Activated CD4-positive, alpha-beta T cell treated with anti-CD3 and anti-CD28 coated beads for 36 hours (primary cell): ENCODE data around the gene ZNF714. TPM values are rescaled to one million over a fixed set of nuclear protein-coding genes. Genes with fewer than 3 reads are reported as not detected.

Experiments used
- ATAC-seq: fragments of 200-7000 bp; cut with Tn5 transposase; one replicate; pipeline ENCODE4 v1.10.0; 2021; ENCODE audit warnings: mild to moderate bottlenecking, moderate library complexity
- CTCF ChIA-PET: fragments of 350-600 bp; sonication (Branson Sonifier 250); formaldehyde crosslinking; loops from one replicate; lab custom pipeline; 2021; ENCODE audit warnings: antibody characterized with exemption; lab: Charles Lee
- POLR2A ChIA-PET: fragments of 350-600 bp; sonication (Branson Sonifier 250); formaldehyde crosslinking; loops from one replicate; lab custom pipeline; 2021; ENCODE audit warnings: antibody characterized with exemption, inconsistent platforms; lab: Charles Lee
- DNase-seq: peaks from one replicate; pipeline ENCODE4 v3.0.0-alpha.2; 2020
- H3K27ac Mint-ChIP-seq: one replicate; pipeline ENCODE4 v1.8.0; 2021; ENCODE audit warnings: mixed read lengths
- H3K27me3 Mint-ChIP-seq: one replicate; pipeline ENCODE4 v1.8.0; 2021; ENCODE audit warnings: mixed read lengths
- H3K36me3 Mint-ChIP-seq: one replicate; pipeline ENCODE4 v1.8.0; 2021; ENCODE audit warnings: low read depth, mixed read lengths
- H3K4me1 Mint-ChIP-seq: one replicate; pipeline ENCODE4 v1.8.0; 2021; ENCODE audit warnings: mixed read lengths
- H3K4me3 Mint-ChIP-seq: one replicate; pipeline ENCODE4 v1.8.0; 2021; ENCODE audit warnings: mild to moderate bottlenecking, moderate library complexity, mixed read lengths
- H3K9me3 Mint-ChIP-seq: one replicate; pipeline ENCODE4 v1.8.0; 2021; ENCODE audit warnings: low read depth, mixed read lengths
- intact Hi-C, 2 experiments: fragments of 100-400 bp; cut with DNase I in 1 of 2; cut with micrococcal nuclease in 1 of 2; formaldehyde crosslinking; loops; one replicate each; pipeline versions ENCODE4 v1.14.2 to v1.15.1; 2022 to 2024; cut with DNase I, micrococcal nuclease
- total RNA-seq, 2 experiments: library from RNA; stranded (reverse); gene quantifications; one replicate each; pipeline ENCODE4 v1.2.3, GENCODE V29; 2021

Gene ZNF714
- total RNA-seq, 2 experiments from 2014 or later = 17.4 to 20.0 TPM

DNA sequence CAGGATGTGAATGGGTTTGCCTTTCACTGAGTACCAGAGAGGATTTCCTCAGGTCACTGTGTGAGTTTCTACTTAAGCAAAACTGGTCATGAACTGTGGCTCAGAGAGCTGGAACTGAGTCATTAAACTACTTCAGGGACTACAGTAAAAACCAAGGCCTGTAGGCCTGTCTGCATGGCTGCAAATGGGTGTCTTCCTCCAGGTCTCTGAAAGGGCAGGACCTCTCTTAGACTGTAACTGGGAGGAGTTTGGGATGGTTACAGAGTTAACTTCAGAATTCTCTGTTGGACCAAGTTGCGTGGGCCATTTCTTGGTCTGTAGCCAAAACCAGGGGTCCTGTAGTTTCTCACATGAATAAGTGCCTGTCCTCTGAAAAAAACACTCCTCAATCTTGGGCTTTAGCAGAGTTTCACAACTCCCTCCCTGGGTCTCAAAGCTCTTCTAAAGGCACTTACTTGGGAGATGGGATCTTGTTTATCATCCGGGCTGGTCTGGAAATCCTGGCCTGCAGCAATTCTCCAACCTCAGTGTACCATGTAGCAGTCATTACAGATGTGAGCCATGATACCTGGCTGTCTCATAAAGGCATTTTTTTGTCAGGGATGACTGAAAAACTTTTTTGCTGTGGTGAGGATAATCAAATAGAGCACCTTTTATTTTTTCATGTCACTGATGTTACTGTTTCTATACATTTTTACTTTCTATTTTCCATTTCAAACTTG lies 19.7 kb downstream of the ZNF714 start:
- H3K9me3 Mint-ChIP-seq = no peaks in the 10 kb centered on the region
- H3K4me1 Mint-ChIP-seq = no peaks in the 10 kb centered on the region
- DNase-seq (no peak), ATAC-seq (no peak)
- H3K36me3 Mint-ChIP-seq = peaks cover 38% of the 10 kb centered on the region
- intact Hi-C loops = no loop called here
- ChIA-PET POLR2A (no interaction called here), CTCF (interaction anchor here (0.7 kb wide), 1 partner anchor 449 kb away, joined by 3 read pairs; no protein-coding TSS in a partner anchor)
- no peak overlapping the region for H3K27ac Mint-ChIP-seq
- no peak overlapping the region for H3K4me3 Mint-ChIP-seq
- H3K27me3 Mint-ChIP-seq = no peaks in the 10 kb centered on the region

DNA sequence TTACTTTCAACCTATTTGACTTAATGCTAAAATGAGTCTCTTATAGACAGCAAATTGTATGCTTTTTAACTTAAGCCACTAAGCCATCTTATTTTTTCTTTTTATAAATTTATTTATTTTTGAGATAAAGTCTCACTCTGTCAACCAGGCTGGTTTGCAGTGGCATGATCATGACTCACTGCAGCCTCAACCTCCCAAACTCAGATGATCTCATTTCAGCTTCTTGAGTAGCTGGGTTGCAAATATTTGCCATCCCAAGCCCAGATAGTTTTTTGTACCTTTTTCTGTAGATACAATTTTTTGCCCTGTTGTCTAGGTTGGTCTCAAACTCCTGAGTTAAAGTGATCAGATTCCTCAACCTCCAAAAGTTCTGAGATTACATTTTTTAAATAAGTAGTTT lies 27.1 kb downstream of the ZNF714 start:
- ChIA-PET POLR2A (no interaction called here), CTCF (no interaction called here)
- Mint-ChIP-seq H3K4me3 (no peak overlapping the region), H3K9me3 (peaks cover 17% of the 10 kb centered on the region), H3K4me1 (no peaks in the 10 kb centered on the region), H3K27me3 (no peaks in the 10 kb centered on the region), H3K36me3 (peaks cover 72% of the 10 kb centered on the region), H3K27ac (no peak overlapping the region)
- no peak for DNase-seq
- no peak for ATAC-seq
- intact Hi-C loops = no loop called here

GRCh38 chr19:21110183-21110582 lies 28.2 kb downstream of the ZNF714 start:
- peaks cover 23% of the 10 kb centered on the region for H3K9me3 Mint-ChIP-seq
- no peak for ATAC-seq
- H3K4me1 Mint-ChIP-seq = no peaks in the 10 kb centered on the region
- no peak overlapping the region for H3K4me3 Mint-ChIP-seq
- H3K36me3 Mint-ChIP-seq = peaks cover 73% of the 10 kb centered on the region
- intact Hi-C loops = no loop called here
- POLR2A ChIA-PET = no interaction called here
- no peaks in the 10 kb centered on the region for H3K27me3 Mint-ChIP-seq
- no peak overlapping the region for H3K27ac Mint-ChIP-seq
- CTCF ChIA-PET = no interaction called here
- no peak for DNase-seq

- ChIA-PET POLR2A (no interaction called here), CTCF (interaction anchor here (0.5 kb wide), 1 partner anchor 449 kb away, joined by 5 read pairs; no protein-coding TSS in a partner anchor)
- H3K9me3 Mint-ChIP-seq = peaks cover 40% of the 10 kb centered on the region
- H3K36me3 Mint-ChIP-seq = peaks cover 76% of the 10 kb centered on the region
- no peaks in the 10 kb centered on the region for H3K27me3 Mint-ChIP-seq
- H3K27ac Mint-ChIP-seq = no peak overlapping the region
- ATAC-seq (no peak), DNase-seq (no peak)
- intact Hi-C loops = no loop called here
- H3K4me1 Mint-ChIP-seq = no peaks in the 10 kb centered on the region
- H3K4me3 Mint-ChIP-seq = no peak overlapping the region
Observed at GRCh38 chr19:21115430-21115829, 33.4 kb downstream of the ZNF714 start.

GRCh38 chr19:21117041-21117907 lies 35.3 kb downstream of the ZNF714 start:
- no peak for DNase-seq
- CTCF ChIA-PET = no interaction called here
- H3K9me3 Mint-ChIP-seq = peaks cover 32% of the 10 kb centered on the region
- peaks cover 61% of the 10 kb centered on the region for H3K36me3 Mint-ChIP-seq
- POLR2A ChIA-PET = no interaction called here
- no peak for ATAC-seq
- no peaks in the 10 kb centered on the region for H3K4me1 Mint-ChIP-seq
- intact Hi-C loops = no loop called here
- no peak overlapping the region for H3K27ac Mint-ChIP-seq
- H3K27me3 Mint-ChIP-seq = no peaks in the 10 kb centered on the region
- H3K4me3 Mint-ChIP-seq = no peak overlapping the region

GRCh38 chr19:21126078-21126477 lies 44.1 kb downstream of the ZNF714 start:
- Mint-ChIP-seq H3K9me3 (peaks cover 8% of the 10 kb centered on the region), H3K36me3 (peaks cover 11% of the 10 kb centered on the region), H3K27me3 (no peaks in the 10 kb centered on the region), H3K27ac (no peak overlapping the region), H3K4me3 (no peak overlapping the region), H3K4me1 (no peaks in the 10 kb centered on the region)
- no peak for ATAC-seq
- POLR2A ChIA-PET = no interaction called here
- intact Hi-C loops = no loop called here
- no peak for DNase-seq
- CTCF ChIA-PET = no interaction called here

DNA sequence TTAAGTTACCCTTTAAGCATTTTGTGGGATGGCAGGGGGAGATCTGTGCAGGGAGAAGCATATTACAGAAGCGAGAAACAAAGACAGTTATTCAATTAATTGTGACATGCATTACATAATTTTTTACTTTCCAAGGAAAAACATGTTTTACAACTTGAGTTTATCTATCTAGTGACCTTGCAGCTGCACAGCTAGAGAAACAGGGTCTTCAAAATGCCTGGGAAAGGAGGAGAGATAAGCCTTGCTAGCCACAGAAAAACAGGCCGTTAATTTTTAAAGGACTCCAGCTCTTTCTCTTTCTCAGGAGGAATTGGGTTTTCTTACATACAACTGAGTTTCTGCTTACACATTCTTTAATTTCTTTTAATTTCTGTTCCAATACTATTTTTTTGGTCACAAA lies 45.0 kb downstream of the ZNF714 start:
- Mint-ChIP-seq H3K36me3 (peaks cover 11% of the 10 kb centered on the region), H3K4me1 (no peaks in the 10 kb centered on the region)
- intact Hi-C loops = no loop called here

GRCh38 chr19:21127898-21128297 lies 45.9 kb downstream of the ZNF714 start:
- CTCF ChIA-PET = no interaction called here
- ATAC-seq = no peak

More for the DNA sequence above, 45.0 kb downstream of the ZNF714 start:
- ChIA-PET CTCF (no interaction called here), POLR2A (no interaction called here)
- no peak for DNase-seq
- Mint-ChIP-seq H3K4me3 (no peak overlapping the region), H3K27ac (no peak overlapping the region), H3K9me3 (peaks cover 8% of the 10 kb centered on the region), H3K27me3 (no peaks in the 10 kb centered on the region)
- ATAC-seq = no peak

GRCh38 chr19:21128901-21129698 lies 47.1 kb downstream of the ZNF714 start:
- Mint-ChIP-seq H3K36me3 (peaks cover 5% of the 10 kb centered on the region), H3K4me3 (no peak overlapping the region), H3K9me3 (peaks cover 8% of the 10 kb centered on the region), H3K4me1 (no peaks in the 10 kb centered on the region), H3K27ac (no peak overlapping the region), H3K27me3 (no peaks in the 10 kb centered on the region)
- ATAC-seq (no peak), DNase-seq (no peak)
- CTCF ChIA-PET = no interaction called here
- intact Hi-C loops = no loop called here
- POLR2A ChIA-PET = no interaction called here

More at GRCh38 chr19:21127898-21128297, 45.9 kb downstream of the ZNF714 start:
- Mint-ChIP-seq H3K27me3 (no peaks in the 10 kb centered on the region), H3K9me3 (peaks cover 8% of the 10 kb centered on the region), H3K4me1 (no peaks in the 10 kb centered on the region), H3K36me3 (peaks cover 5% of the 10 kb centered on the region), H3K4me3 (no peak overlapping the region), H3K27ac (no peak overlapping the region)
- no peak for DNase-seq
- POLR2A ChIA-PET = no interaction called here
- intact Hi-C loops = no loop called here

DNA sequence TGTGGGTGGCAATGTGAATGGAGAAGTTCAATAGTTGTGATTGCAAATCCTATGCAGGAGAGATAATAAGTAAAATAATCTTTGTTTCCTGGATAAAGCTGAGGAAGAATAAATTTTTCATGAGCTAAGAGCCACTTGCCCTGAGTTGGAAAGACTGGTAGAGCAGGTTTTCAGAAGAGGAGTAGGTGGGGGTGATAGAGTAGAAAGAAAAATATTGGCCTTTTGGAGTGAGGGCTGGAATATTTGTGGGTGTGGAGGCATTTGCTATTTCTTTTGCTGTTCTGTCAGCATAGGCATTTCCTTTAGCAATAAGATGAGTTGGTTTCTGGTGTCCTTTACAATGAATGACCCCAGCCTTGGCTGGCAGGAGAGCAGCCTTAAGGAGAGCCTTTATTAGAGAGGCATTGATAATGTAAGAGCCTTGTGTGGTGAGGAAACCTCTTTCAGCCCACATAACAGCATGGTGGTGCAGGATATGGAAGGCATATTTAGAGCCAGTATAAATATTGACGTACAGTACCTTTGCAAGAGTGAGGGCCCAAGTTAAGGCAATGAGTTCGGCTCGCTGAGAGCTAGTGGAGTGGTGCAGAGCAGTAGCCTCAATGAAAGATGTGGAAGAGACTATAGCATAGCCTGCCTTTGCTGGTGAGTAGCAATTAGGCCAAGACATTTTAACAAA lies 48.2 kb downstream of the ZNF714 start:
- H3K9me3 Mint-ChIP-seq = peaks cover 8% of the 10 kb centered on the region
- DNase-seq (no peak), ATAC-seq (no peak)
- H3K4me1 Mint-ChIP-seq = no peaks in the 10 kb centered on the region
- POLR2A ChIA-PET = no interaction called here
- intact Hi-C loops = no loop called here
- H3K4me3 Mint-ChIP-seq = no peak overlapping the region
- H3K27ac Mint-ChIP-seq = no peak overlapping the region
- no peaks in the 10 kb centered on the region for H3K27me3 Mint-ChIP-seq
- H3K36me3 Mint-ChIP-seq = peaks cover 5% of the 10 kb centered on the region
- CTCF ChIA-PET = no interaction called here

DNA sequence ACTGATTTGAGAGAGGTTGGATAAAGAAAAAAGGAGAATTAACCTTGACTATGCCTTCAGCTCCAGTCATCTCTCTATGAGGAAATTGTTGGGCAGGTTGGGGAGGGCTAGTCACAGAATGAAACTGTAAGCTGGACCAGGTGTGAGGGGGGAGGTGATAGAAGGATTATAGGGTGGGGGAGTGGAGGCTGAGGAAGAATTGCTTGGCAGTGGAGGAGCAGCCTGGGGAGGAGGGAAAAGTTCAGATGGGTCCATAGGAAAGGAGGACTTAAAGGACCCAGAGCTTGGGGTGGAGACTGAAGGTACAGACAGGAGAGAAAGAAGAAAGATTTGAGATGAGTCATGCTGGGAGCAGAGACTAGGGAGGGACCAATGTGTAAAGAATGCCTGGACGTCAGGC lies 51.6 kb downstream of the ZNF714 start:
- ChIA-PET POLR2A (no interaction called here), CTCF (interaction anchor here (0.5 kb wide), 1 partner anchor 15 kb away, joined by 3 read pairs; no protein-coding TSS in a partner anchor)
- intact Hi-C loops = no loop called here
- ATAC-seq (no peak), DNase-seq (no peak)
- H3K4me3 Mint-ChIP-seq = no peak overlapping the region
- no peaks in the 10 kb centered on the region for H3K36me3 Mint-ChIP-seq
- no peak overlapping the region for H3K27ac Mint-ChIP-seq
- no peaks in the 10 kb centered on the region for H3K9me3 Mint-ChIP-seq
- no peaks in the 10 kb centered on the region for H3K4me1 Mint-ChIP-seq
- no peaks in the 10 kb centered on the region for H3K27me3 Mint-ChIP-seq
